Neural cell (in vitro differentiated cells): ENCODE measurements around the gene POLE3. TPM values are rescaled to one million over a fixed set of nuclear protein-coding genes. Genes with fewer than 3 reads are reported as not detected.
"Not testable (repeated sequence)": the region's sequence is repeated elsewhere in the genome, so short reads cannot be mapped to it uniquely, and the experiment has no call there.

Experiments used
- H2AFZ ChIP-seq: fragments of 200-600, 300-800 bp; sonication (generic), shearing (Covaris generic); 2 replicates; pipeline ENCODE4 v1.6.0; 2014; ENCODE audit warnings: low read depth, mild to moderate bottlenecking, antibody characterized with exemption, low read length, moderate library complexity
- H3F3A ChIP-seq: fragments of 200-600 bp; shearing (Covaris generic); 2 replicates; pipeline ENCODE4 v1.6.1; 2016; ENCODE audit warnings: mild to moderate bottlenecking, moderate library complexity, mixed read lengths, antibody characterized with exemption, low read length; ENCODE audit not compliant: insufficient read depth, poor library complexity, severe bottlenecking
- H3K27ac ChIP-seq: fragments of 200-600, 300-800 bp; sonication (generic), shearing (Covaris generic); 2 replicates; pipeline ENCODE4 v1.5.1; 2014; ENCODE audit warnings: mild to moderate bottlenecking, low read length, moderate library complexity
- H3K27me3 ChIP-seq: fragments of 300-800, 200-600 bp; sonication (generic), shearing (Covaris generic); 2 replicates; pipeline ENCODE4 v1.6.0; 2014; ENCODE audit warnings: mild to moderate bottlenecking, low read depth, low read length, moderate library complexity; ENCODE audit not compliant: insufficient read depth
- H3K36me3 ChIP-seq: fragments of 300-800, 200-600 bp; sonication (generic), shearing (Covaris generic); 2 replicates; pipeline ENCODE4 v1.5.1; 2014; ENCODE audit warnings: mild to moderate bottlenecking, antibody characterized with exemption, low read length, moderate library complexity; ENCODE audit not compliant: insufficient read depth
- H3K4me2 ChIP-seq: fragments of 300-800, 200-600 bp; sonication (generic), shearing (Covaris generic); 2 replicates; pipeline ENCODE4 v1.6.0; 2014; ENCODE audit warnings: mild to moderate bottlenecking, low read length
- H3K4me3 ChIP-seq: fragments of 300-800, 200-600 bp; sonication (generic), shearing (Covaris generic); 2 replicates; pipeline ENCODE4 v1.5.1; 2014; ENCODE audit warnings: mild to moderate bottlenecking, low read length, moderate library complexity
- H3K79me2 ChIP-seq: fragments of 200-600 bp; shearing (Covaris generic); replicated peaks from 2 replicates; pipeline ENCODE4 v1.6.0; 2014; ENCODE audit warnings: mild to moderate bottlenecking, low read length, moderate library complexity; ENCODE audit not compliant: insufficient read depth
- H3K9ac ChIP-seq: fragments of 300-800, 200-600 bp; sonication (generic), shearing (Covaris generic); 2 replicates; pipeline ENCODE4 v1.6.1; 2016; ENCODE audit warnings: mild to moderate bottlenecking, low read length, mixed read lengths
- H3K9me2 ChIP-seq: fragments of 200-600 bp; shearing (Covaris generic); 2 replicates; pipeline ENCODE4 v1.6.1; 2016; ENCODE audit warnings: mild to moderate bottlenecking, low read length, mixed read lengths; ENCODE audit not compliant: insufficient read depth
- H3K9me3 ChIP-seq: fragments of 200-600, 300-800 bp; sonication (generic), shearing (Covaris generic); 2 replicates; pipeline ENCODE4 v1.6.1; 2016; ENCODE audit warnings: mild to moderate bottlenecking, mixed run types, low read length, moderate library complexity, mixed read lengths
- H4K20me1 ChIP-seq: fragments of 200-600 bp; shearing (Covaris generic); 2 replicates; pipeline ENCODE4 v1.6.1; 2016; ENCODE audit warnings: mild to moderate bottlenecking, mixed run types; ENCODE audit not compliant: insufficient read depth
- CTCF ChIP-seq: fragments of 450-650 bp; IDR thresholded peaks from 2 replicates; pipeline ENCODE4 v1.5.1; 2014; ENCODE audit warnings: antibody characterized with exemption, mild to moderate bottlenecking, moderate library complexity; ENCODE audit not compliant: poor library complexity, severe bottlenecking
- EP300 ChIP-seq: fragments of 450-650 bp; conservative IDR thresholded peaks from 2 replicates; pipeline ENCODE4 v1.6.1; 2014; ENCODE audit warnings: antibody characterized with exemption, mild to moderate bottlenecking, moderate library complexity; ENCODE audit not compliant: poor library complexity, severe bottlenecking
- EZH2 ChIP-seq: fragments of 200-600, 300-800 bp; shearing (Covaris generic), sonication (generic); IDR thresholded peaks from 2 replicates; pipeline ENCODE4 v1.6.1; 2014; ENCODE audit warnings: antibody characterized with exemption, low read length, borderline replicate concordance, mild to moderate bottlenecking; ENCODE audit not compliant: insufficient read depth, poor library complexity, severe bottlenecking
- MXI1 ChIP-seq: fragments of 450-650 bp; conservative IDR thresholded peaks from 2 replicates; pipeline ENCODE4 v1.6.1; 2014; ENCODE audit warnings: antibody characterized with exemption, mild to moderate bottlenecking; ENCODE audit not compliant: poor library complexity, severe bottlenecking
- POLR2AphosphoS5 ChIP-seq: IDR thresholded peaks from 2 replicates; pipeline ENCODE4 v1.6.1; 2012
- RAD21 ChIP-seq: fragments of 450-650 bp; conservative IDR thresholded peaks from 2 replicates; pipeline ENCODE4 v1.6.1; 2014; ENCODE audit warnings: antibody characterized with exemption, mild to moderate bottlenecking, moderate library complexity
- SMC3 ChIP-seq: fragments of 450-650 bp; conservative IDR thresholded peaks from 2 replicates; pipeline ENCODE4 v1.6.1; 2014; ENCODE audit warnings: antibody characterized with exemption, mild to moderate bottlenecking, moderate library complexity; ENCODE audit not compliant: poor library complexity
- TAF1 ChIP-seq: IDR thresholded peaks from 2 replicates; pipeline ENCODE4 v1.6.1; 2012; ENCODE audit warnings: low read depth
- polyA plus RNA-seq: library from polyadenylated mRNA; depleted of rRNA; stranded (reverse); fragments of >200 nt; gene quantifications from 2 replicates; pipeline ENCODE4 v1.2.3, GENCODE V29; 2014
- TF ChIP-seq, protein P1 (sequence below): IDR thresholded peaks from 2 replicates; pipeline ENCODE4 v1.6.1; 2012; ENCODE audit warnings: borderline replicate concordance

The POLE3 gene
- polyA plus RNA-seq, 1 donor from 2014 or later = 99.8 TPM

DNA sequence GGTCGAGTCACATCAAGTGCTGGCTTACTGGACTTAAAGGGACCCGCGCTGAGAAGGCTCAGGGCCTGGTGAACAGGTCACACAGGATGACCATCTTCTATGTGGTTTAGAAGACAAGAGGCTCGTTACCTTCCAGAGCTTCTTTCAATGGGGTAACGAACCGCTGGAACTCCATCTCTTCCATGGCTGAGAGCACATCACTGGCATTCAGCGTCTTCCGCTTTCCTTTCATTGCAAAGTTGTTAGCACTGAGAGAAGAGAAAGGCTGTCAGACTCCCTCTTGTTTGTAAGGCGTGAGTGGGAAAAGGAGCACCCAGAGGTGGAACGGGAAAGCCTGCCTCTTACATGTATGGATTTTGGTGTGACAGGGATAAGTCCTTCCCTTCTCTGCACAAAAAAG is 994 bp downstream of the POLE3 start:
- peak overlapping the region; percentile 66 for H3K4me2 ChIP-seq
- peak overlapping the region; percentile 91 for H3K9ac ChIP-seq
- no peaks in the 10 kb centered on the region for H4K20me1 ChIP-seq
- peak overlapping the region; percentile 98 for H3K27ac ChIP-seq
- no peaks in the 10 kb centered on the region for H3K9me2 ChIP-seq
- no peaks in the 10 kb centered on the region for H3K27me3 ChIP-seq
- TF ChIP-seq EZH2 (no peak), CTCF (no peak), POLR2AphosphoS5 (no peak), SMC3 (no peak), EP300 (no peak), TAF1 (no peak), MXI1 (no peak), RAD21 (no peak)
- TF ChIP-seq, protein P1, sequence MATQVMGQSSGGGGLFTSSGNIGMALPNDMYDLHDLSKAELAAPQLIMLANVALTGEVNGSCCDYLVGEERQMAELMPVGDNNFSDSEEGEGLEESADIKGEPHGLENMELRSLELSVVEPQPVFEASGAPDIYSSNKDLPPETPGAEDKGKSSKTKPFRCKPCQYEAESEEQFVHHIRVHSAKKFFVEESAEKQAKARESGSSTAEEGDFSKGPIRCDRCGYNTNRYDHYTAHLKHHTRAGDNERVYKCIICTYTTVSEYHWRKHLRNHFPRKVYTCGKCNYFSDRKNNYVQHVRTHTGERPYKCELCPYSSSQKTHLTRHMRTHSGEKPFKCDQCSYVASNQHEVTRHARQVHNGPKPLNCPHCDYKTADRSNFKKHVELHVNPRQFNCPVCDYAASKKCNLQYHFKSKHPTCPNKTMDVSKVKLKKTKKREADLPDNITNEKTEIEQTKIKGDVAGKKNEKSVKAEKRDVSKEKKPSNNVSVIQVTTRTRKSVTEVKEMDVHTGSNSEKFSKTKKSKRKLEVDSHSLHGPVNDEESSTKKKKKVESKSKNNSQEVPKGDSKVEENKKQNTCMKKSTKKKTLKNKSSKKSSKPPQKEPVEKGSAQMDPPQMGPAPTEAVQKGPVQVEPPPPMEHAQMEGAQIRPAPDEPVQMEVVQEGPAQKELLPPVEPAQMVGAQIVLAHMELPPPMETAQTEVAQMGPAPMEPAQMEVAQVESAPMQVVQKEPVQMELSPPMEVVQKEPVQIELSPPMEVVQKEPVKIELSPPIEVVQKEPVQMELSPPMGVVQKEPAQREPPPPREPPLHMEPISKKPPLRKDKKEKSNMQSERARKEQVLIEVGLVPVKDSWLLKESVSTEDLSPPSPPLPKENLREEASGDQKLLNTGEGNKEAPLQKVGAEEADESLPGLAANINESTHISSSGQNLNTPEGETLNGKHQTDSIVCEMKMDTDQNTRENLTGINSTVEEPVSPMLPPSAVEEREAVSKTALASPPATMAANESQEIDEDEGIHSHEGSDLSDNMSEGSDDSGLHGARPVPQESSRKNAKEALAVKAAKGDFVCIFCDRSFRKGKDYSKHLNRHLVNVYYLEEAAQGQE = no peak
- H3K79me2 ChIP-seq = peaks cover 13% of the 10 kb centered on the region
- no peaks in the 10 kb centered on the region for H3K9me3 ChIP-seq
- H3K4me3 ChIP-seq = peak overlapping the region; percentile 89
- peak overlapping the region; percentile 77 for H2AFZ ChIP-seq
- peaks cover 2% of the 10 kb centered on the region for H3F3A ChIP-seq
- no peaks in the 10 kb centered on the region for H3K36me3 ChIP-seq

GRCh38 chr9:113406873-113407511 is 3.5 kb downstream of the POLE3 start:
- H4K20me1 ChIP-seq, H3K4me3 ChIP-seq, H3F3A ChIP-seq, H3K4me2 ChIP-seq, H3K9me3 ChIP-seq, H3K27ac ChIP-seq, H3K9me2 ChIP-seq, H3K9ac ChIP-seq, H2AFZ ChIP-seq, H3K27me3 ChIP-seq, H3K36me3 ChIP-seq: not testable (repeated sequence)
- peaks cover 13% of the 10 kb centered on the region for H3K79me2 ChIP-seq
- TF ChIP-seq CTCF = peak; percentile 73
- TF ChIP-seq RAD21 = peak; percentile 71
- peak; percentile 80 for TF ChIP-seq SMC3

- H3K27ac ChIP-seq, H4K20me1 ChIP-seq, H3K27me3 ChIP-seq: not testable (repeated sequence)
Measured at GRCh38 chr9:113406353-113406752, 4.1 kb downstream of the POLE3 start.

More at GRCh38 chr9:113406353-113406752, 4.1 kb downstream of the POLE3 start:
- H2AFZ ChIP-seq, H3K9me2 ChIP-seq, H3F3A ChIP-seq, H3K9me3 ChIP-seq, H3K36me3 ChIP-seq, H3K4me3 ChIP-seq, H3K9ac ChIP-seq, H3K4me2 ChIP-seq: not testable (repeated sequence)
- peaks cover 13% of the 10 kb centered on the region for H3K79me2 ChIP-seq
